GM21717 (cell line): ENCODE data around the gene CNOT2.
"Not testable (repeated sequence)": the region's sequence is repeated elsewhere in the genome, so short reads cannot be mapped to it uniquely, and the experiment has no call there.

Experiments used
- ATAC-seq: cut with Tn5 transposase; IDR thresholded peaks from one replicate; pipeline ENCODE4 v1.9.1; 2021; ENCODE audit warnings: mild to moderate bottlenecking, moderate library complexity; ENCODE audit not compliant: unreplicated experiment

Gene CNOT2

GRCh38 chr12:70364695-70365397, 121.6 kb downstream of the CNOT2 start:
- no peak for ATAC-seq

- ATAC-seq = no peak
These were observed 122.1 kb downstream of the CNOT2 start for GRCh38 chr12:70365398-70365647.

GRCh38 chr12:70365648-70366518, 122.7 kb downstream of the CNOT2 start, which contains the start of gene KCNMB4:
Gene KCNMB4 (plus strand): TSS chr12:70366290. CDS start chr12:70366735, 445 bp downstream.
- ATAC-seq = peak; percentile 88

GRCh38 chr12:70366581-70367257, 123.5 kb downstream of the CNOT2 start:
- peak; percentile 45 for ATAC-seq

GRCh38 chr12:70367258-70368141, 124.3 kb downstream of the CNOT2 start:
- no peak for ATAC-seq

GRCh38 chr12:70372881-70373280, 129.6 kb downstream of the CNOT2 start:
- no peak for ATAC-seq

- no peak for ATAC-seq
These were observed 136.6 kb downstream of the CNOT2 start for GRCh38 chr12:70379846-70380245.

GRCh38 chr12:70383484-70383883, 140.3 kb downstream of the CNOT2 start:
- no peak for ATAC-seq

GRCh38 chr12:70383886-70384285, 140.7 kb downstream of the CNOT2 start:
- no peak for ATAC-seq

GRCh38 chr12:70386771-70387170, 143.5 kb downstream of the CNOT2 start:
- no peak for ATAC-seq

- ATAC-seq = no peak
These were observed 146.4 kb downstream of the CNOT2 start for GRCh38 chr12:70389678-70390077.

GRCh38 chr12:70392631-70393030, 149.4 kb downstream of the CNOT2 start:
- not testable (repeated sequence) for ATAC-seq

GRCh38 chr12:70393787-70394499, 150.7 kb downstream of the CNOT2 start:
- no peak for ATAC-seq

- no peak for ATAC-seq
These were observed 154.8 kb downstream of the CNOT2 start for GRCh38 chr12:70398002-70398401.

GRCh38 chr12:70398862-70399261, 155.6 kb downstream of the CNOT2 start:
- ATAC-seq = no peak

- ATAC-seq = no peak
These were observed 156.1 kb downstream of the CNOT2 start for GRCh38 chr12:70399311-70399710.

- no peak for ATAC-seq
These were observed 156.9 kb downstream of the CNOT2 start for GRCh38 chr12:70400124-70400523.

GRCh38 chr12:70402597-70402996, 159.4 kb downstream of the CNOT2 start:
- ATAC-seq = no peak

- ATAC-seq = no peak
These were observed 160.6 kb downstream of the CNOT2 start for GRCh38 chr12:70403826-70404225.
